Ovary (tissue), 9 donors: Measurements from ENCODE around the gene ATP2B3. TPM values are rescaled to one million over a fixed set of nuclear protein-coding genes. Genes with fewer than 3 reads are reported as not detected.

Experiments
- DNase-seq, 5 donors: peaks; one replicate each; pipeline ENCODE4 v3.0.0-alpha.2; 2019 to 2020
- H3K27ac ChIP-seq, 2 donors: fragments of 200-600 bp; one replicate each; pipeline versions ENCODE4 v1.5.1 to v1.8.0; 2019 to 2022
- H3K27me3 ChIP-seq: fragments of 200-600 bp; one replicate; pipeline ENCODE4 v1.8.0; 2022
- H3K36me3 ChIP-seq: fragments of 200-600 bp; sonication (generic); one replicate; pipeline ENCODE4 v1.5.1; 2019
- H3K4me1 ChIP-seq: one replicate; pipeline ENCODE4 v1.8.1; 2013; ENCODE audit warnings: mild to moderate bottlenecking, moderate library complexity; ENCODE audit not compliant: insufficient read depth
- H3K4me3 ChIP-seq: fragments of 200-600 bp; sonication (generic); one replicate; pipeline ENCODE4 v1.5.1; 2017
- H3K9me3 ChIP-seq, 2 donors: fragments of 200-600 bp in 1 of 2; sonication (generic) in 1 of 2; one replicate each; pipeline versions ENCODE4 v1.5.1 to v1.8.1; 2013 to 2019; ENCODE audit warnings: mild to moderate bottlenecking in 1 of 2, moderate library complexity in 1 of 2
- CTCF ChIP-seq, 3 donors: fragments of 450-650 bp in 2 of 3; fragments of 200-600 bp in 1 of 3; IDR thresholded peaks; one replicate each; pipeline versions ENCODE4 v1.5.1 to v1.8.0; 2016 to 2022; ENCODE audit warnings: antibody characterized with exemption in 3 of 3, mild to moderate bottlenecking in 1 of 3
- EP300 ChIP-seq: sonication (generic); formaldehyde crosslinking; IDR thresholded peaks from one replicate; pipeline ENCODE4 v1.6.1; 2017; ENCODE audit warnings: antibody characterized with exemption
- POLR2A ChIP-seq: fragments of 450-650 bp; IDR thresholded peaks from one replicate; pipeline ENCODE4 v1.6.1; 2017; ENCODE audit warnings: antibody characterized with exemption, mild to moderate bottlenecking, moderate library complexity
- WGBS, 3 donors: extraction: QIAGEN DNeasy Blood & Tissue Kit in 1 of 3; methylation state at CpG; one replicate each; pipeline versions ENCODE4 v1.1.5 to v1.1.7; 2013 to 2017; 5-methylcytosine and 5-hydroxymethylcytosine counted together
- intact Hi-C, 4 donors: fragments of 100-400 bp; cut with DNase I; formaldehyde crosslinking; loops; one replicate each; pipeline versions ENCODE4 v1.11.0 to v1.15.1; 2022 to 2023
- polyA plus RNA-seq, 2 donors: library from polyadenylated mRNA; stranded (reverse); fragments of 200-250 nt in 1 of 2; fragments of 350-450 nt in 1 of 2; fragmentation: Illumina TruSeq in 1 of 2; extraction: RNeasy Lipid Tissue Mini Kit (QIAGEN cat#74804) in 1 of 2; gene quantifications; one replicate each; pipeline ENCODE4 v1.2.3, GENCODE V29; 2013 to 2014
- total RNA-seq, 7 donors: library from RNA; depleted of rRNA in 2 of 7; stranded (reverse); fragments of >200 nt in 2 of 7; fragmentation: NEBNext Ultra II Directional in 3 of 7; extraction: Animal tissue kit (Norgen Biotek cat#: 25700) in 3 of 7; gene quantifications; one replicate each; pipeline versions ENCODE4 v1.1.0 to v1.2.4, GENCODE V29; 2016 to 2023
- donor health status: DM: no; HTN: no; CAD: no; lungs with moderate emphysema.
- donor health status: DM: no; HTN: no; CAD: no.
- donor health status: Bipolar disorder and iron deficiency.
- donor health status: DM: yes; HTN: yes; CAD: no.
- donor health status: DM: no; HTN: no; CAD: no.
- donor health status: DM: yes; HTN: yes; CAD: no.

Gene ATP2B3
- total and polyA plus RNA-seq, 9 donors, result 0.01 to 1.6 (median 0.25) TPM; not detected in 5

GRCh38 chrX:153475751-153476281 lies 41.6 kb upstream of the ATP2B3 start:
- Histone ChIP-seq H3K27me3 (no peaks in the 10 kb centered on the region), H3K9me3 (no peaks in the 10 kb centered on the region), H3K4me3 (no peak overlapping the region), H3K36me3 (no peaks in the 10 kb centered on the region), H3K27ac (peak overlapping the region in 1 of 2 donors; percentile 57), H3K4me1 (peaks cover 7% of the 10 kb centered on the region)
- WGBS, 3 donors, result 79 to 84% (median 81%) methylated on average over 11 of the region's 11 CpGs
- intact Hi-C loops, result no loop called here
- DNase-seq, result no peak
- TF ChIP-seq EP300 (no peak), POLR2A (no peak), CTCF (IDR thresholded peaks at IDR 0.05) (no peak)

GRCh38 chrX:153476666-153477363 lies 40.6 kb upstream of the ATP2B3 start:
- H3K27me3 ChIP-seq, result no peaks in the 10 kb centered on the region
- no peak for TF ChIP-seq CTCF (IDR thresholded peaks at IDR 0.05)
- intact Hi-C loops, result no loop called here
- no peaks in the 10 kb centered on the region for H3K9me3 ChIP-seq
- peak in 3 of 5 donors; percentile 54 to 58 (median 57) for DNase-seq
- H3K4me3 ChIP-seq, result no peak overlapping the region
- H3K27ac ChIP-seq, result peak overlapping the region in 1 of 2 donors; percentile 57
- H3K36me3 ChIP-seq, result no peaks in the 10 kb centered on the region
- 37 to 50% (median 48%) methylated on average over 15 to 16 of the region's 16 CpGs for WGBS, 3 donors
- H3K4me1 ChIP-seq, result peaks cover 7% of the 10 kb centered on the region

GRCh38 chrX:153477364-153477857 lies 40.0 kb upstream of the ATP2B3 start:
- no peaks in the 10 kb centered on the region for H3K9me3 ChIP-seq
- no peaks in the 10 kb centered on the region for H3K36me3 ChIP-seq
- peak overlapping the region in 1 of 2 donors; percentile 57 for H3K27ac ChIP-seq
- H3K27me3 ChIP-seq, result no peaks in the 10 kb centered on the region
- intact Hi-C loops, result no loop called here
- TF ChIP-seq EP300, result no peak
- no peak for TF ChIP-seq POLR2A
- no peak for TF ChIP-seq CTCF (IDR thresholded peaks at IDR 0.05)
- 63 to 68% (median 67%) methylated on average over 10 to 11 of the region's 11 CpGs for WGBS, 3 donors
- H3K4me1 ChIP-seq, result peaks cover 8% of the 10 kb centered on the region
- DNase-seq, result no peak
- H3K4me3 ChIP-seq, result no peak overlapping the region

GRCh38 chrX:153477901-153478300 lies 39.5 kb upstream of the ATP2B3 start:
- H3K27ac ChIP-seq, result no peak overlapping the region
- H3K4me1 ChIP-seq, result peaks cover 11% of the 10 kb centered on the region
- intact Hi-C loops, result no loop called here
- no peaks in the 10 kb centered on the region for H3K36me3 ChIP-seq
- H3K4me3 ChIP-seq, result no peak overlapping the region
- no peaks in the 10 kb centered on the region for H3K9me3 ChIP-seq
- H3K27me3 ChIP-seq, result no peaks in the 10 kb centered on the region
- DNase-seq, result no peak
- 80 to 87% (median 81%) methylated on average over 9 of the region's 9 CpGs for WGBS, 3 donors
- no peak for TF ChIP-seq POLR2A
- no peak for TF ChIP-seq EP300
- TF ChIP-seq CTCF (IDR thresholded peaks at IDR 0.05), result no peak
